Transverse colon (tissue), 4 donors: Measurements from ENCODE around the gene BST2. TPM values are rescaled to one million over a fixed set of nuclear protein-coding genes. Genes with fewer than 3 reads are reported as not detected.

Experiments
- DNase-seq: peaks from one replicate; pipeline ENCODE4 v3.0.0-alpha.2; 2019
- H3K27ac ChIP-seq, 4 donors: fragments of 200-600 bp; sonication (generic); 2 replicates each; pipeline ENCODE4 v1.5.1; 2016 to 2018; ENCODE audit warnings: inconsistent platforms in 4 of 4
- H3K27me3 ChIP-seq: fragments of 200-600 bp; sonication (generic); 2 replicates; pipeline ENCODE4 v1.5.1; 2017; ENCODE audit warnings: inconsistent platforms
- H3K36me3 ChIP-seq, 4 donors: fragments of 200-600 bp; sonication (generic); 2 replicates each; pipeline ENCODE4 v1.5.1; 2017 to 2019; ENCODE audit warnings: inconsistent platforms in 4 of 4
- H3K4me1 ChIP-seq, 4 donors: fragments of 200-600 bp; sonication (generic); 2 replicates each; pipeline ENCODE4 v1.5.1; 2017 to 2020; ENCODE audit warnings: inconsistent platforms in 4 of 4
- H3K4me3 ChIP-seq, 4 donors: fragments of 200-600 bp; sonication (generic); 1 replicate in 1 of 4; 2 replicates in 3 of 4; pipeline versions ENCODE4 v1.5.1 to v1.6.1; 2017 to 2019; ENCODE audit warnings: inconsistent platforms in 4 of 4
- H3K9me3 ChIP-seq, 2 donors: fragments of 200-600 bp; sonication (generic); 2 replicates each; pipeline ENCODE4 v1.5.1; 2017 to 2019; ENCODE audit warnings: inconsistent platforms in 2 of 2
- EP300 ChIP-seq: sonication (generic); formaldehyde crosslinking; IDR thresholded peaks from one replicate; pipeline ENCODE4 v1.6.1; 2017; ENCODE audit warnings: antibody characterized with exemption, low read depth
- POLR2A ChIP-seq: fragments of 450-650 bp; IDR thresholded peaks from one replicate; pipeline ENCODE4 v1.6.1; 2016; ENCODE audit warnings: antibody characterized with exemption, mild to moderate bottlenecking, moderate library complexity
- POLR2AphosphoS5 ChIP-seq, 3 donors: sonication (generic); formaldehyde crosslinking; IDR thresholded peaks; one replicate each; pipeline ENCODE4 v1.6.1; 2016; ENCODE audit warnings: antibody characterized with exemption in 3 of 3
- WGBS, 2 donors: methylation state at CpG; one replicate each; pipeline ENCODE4 v1.1.5; 2018; ENCODE audit warnings: low coverage in 1 of 2; 5-methylcytosine and 5-hydroxymethylcytosine counted together
- in situ Hi-C, 4 donors: fragments of 200-750 bp; cut with MboI; loops; one replicate each; pipeline versions ENCODE4 v1.15.0 to v1.15.1; 2017; ENCODE audit warnings: low sequenced_read_pairs in 3 of 4, low pct_ligation_motif_present in 1 of 4, low pct_unique_long_range_greater_than_20kb in 1 of 4
- intact Hi-C: fragments of 100-400 bp; cut with DNase I; formaldehyde crosslinking; loops from one replicate; pipeline ENCODE4 v1.15.1; 2023; ENCODE audit warnings: low total_unique reads
- total RNA-seq, 4 donors: library from RNA; depleted of rRNA; stranded (reverse); fragments of >200 nt; gene quantifications; one replicate each; pipeline ENCODE4 v1.1.0, GENCODE V29; 2016
- TF ChIP-seq, protein P1 (sequence below), 5 experiments: fragments of 200-600 bp in 3 of 5; fragments of 450-650 bp in 2 of 5; sonication (generic) in 3 of 5; IDR thresholded peaks; 1 replicate in 2 of 5; 2 replicates in 3 of 5; pipeline ENCODE4 v1.5.1; 2016 to 2017; ENCODE audit warnings: antibody characterized with exemption in 5 of 5, inconsistent platforms in 3 of 5, mild to moderate bottlenecking in 2 of 5, moderate library complexity in 1 of 5

Gene BST2, protein sequence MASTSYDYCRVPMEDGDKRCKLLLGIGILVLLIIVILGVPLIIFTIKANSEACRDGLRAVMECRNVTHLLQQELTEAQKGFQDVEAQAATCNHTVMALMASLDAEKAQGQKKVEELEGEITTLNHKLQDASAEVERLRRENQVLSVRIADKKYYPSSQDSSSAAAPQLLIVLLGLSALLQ
- total RNA-seq: 10 to 100 TPM in 3 of 4 donors, 1 to 10 TPM in 1; 5.6 to 39.2 (median 19.9) TPM

DNA sequence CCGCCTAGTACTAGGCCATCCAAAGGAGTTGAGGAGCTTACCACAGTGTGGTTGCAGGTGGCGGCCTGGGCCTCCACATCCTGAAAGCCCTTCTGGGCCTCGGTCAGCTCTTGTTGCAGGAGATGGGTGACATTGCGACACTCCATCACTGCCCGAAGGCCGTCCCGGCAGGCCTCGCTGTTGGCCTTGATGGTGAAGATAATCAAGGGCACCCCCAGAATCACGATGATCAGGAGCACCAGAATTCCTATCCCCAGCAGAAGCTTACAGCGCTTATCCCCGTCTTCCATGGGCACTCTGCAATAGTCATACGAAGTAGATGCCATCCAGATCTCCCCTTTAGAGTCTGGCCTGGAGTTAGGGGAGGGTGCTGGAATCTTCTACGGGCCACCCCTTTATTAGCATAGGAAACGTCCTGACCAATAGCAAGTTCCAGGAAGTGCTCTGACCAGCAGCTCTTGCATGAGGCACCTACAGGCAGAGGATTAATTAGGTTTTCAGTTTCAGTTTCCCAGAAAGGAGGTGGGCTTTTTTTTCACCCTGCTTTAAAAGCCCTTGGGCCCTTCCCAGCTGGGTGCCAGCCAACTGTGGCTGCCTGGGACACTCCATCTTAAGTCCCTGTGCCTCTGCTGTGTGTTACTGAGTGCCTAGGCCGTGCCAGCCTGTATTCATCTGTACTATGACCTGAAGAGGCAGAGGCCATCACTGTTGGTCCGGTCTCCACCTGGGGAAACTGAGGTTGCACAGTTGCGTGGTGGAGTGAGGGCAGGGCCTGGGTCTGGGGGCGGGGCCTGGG lies at the start of gene BST2:
TSS of gene BST2 (minus strand) at position 381 of the 796 bp plus-strand sequence. CDS start at position 326, 55 bp downstream.
- TF ChIP-seq, protein P1, sequence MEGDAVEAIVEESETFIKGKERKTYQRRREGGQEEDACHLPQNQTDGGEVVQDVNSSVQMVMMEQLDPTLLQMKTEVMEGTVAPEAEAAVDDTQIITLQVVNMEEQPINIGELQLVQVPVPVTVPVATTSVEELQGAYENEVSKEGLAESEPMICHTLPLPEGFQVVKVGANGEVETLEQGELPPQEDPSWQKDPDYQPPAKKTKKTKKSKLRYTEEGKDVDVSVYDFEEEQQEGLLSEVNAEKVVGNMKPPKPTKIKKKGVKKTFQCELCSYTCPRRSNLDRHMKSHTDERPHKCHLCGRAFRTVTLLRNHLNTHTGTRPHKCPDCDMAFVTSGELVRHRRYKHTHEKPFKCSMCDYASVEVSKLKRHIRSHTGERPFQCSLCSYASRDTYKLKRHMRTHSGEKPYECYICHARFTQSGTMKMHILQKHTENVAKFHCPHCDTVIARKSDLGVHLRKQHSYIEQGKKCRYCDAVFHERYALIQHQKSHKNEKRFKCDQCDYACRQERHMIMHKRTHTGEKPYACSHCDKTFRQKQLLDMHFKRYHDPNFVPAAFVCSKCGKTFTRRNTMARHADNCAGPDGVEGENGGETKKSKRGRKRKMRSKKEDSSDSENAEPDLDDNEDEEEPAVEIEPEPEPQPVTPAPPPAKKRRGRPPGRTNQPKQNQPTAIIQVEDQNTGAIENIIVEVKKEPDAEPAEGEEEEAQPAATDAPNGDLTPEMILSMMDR (IDR thresholded peaks at IDR 0.05): no peak
- TF ChIP-seq POLR2A: peak; percentile 23
- TF ChIP-seq POLR2AphosphoS5 (IDR thresholded peaks at IDR 0.05): peak in 2 of 3 donors; percentile 49 to 56
- Histone ChIP-seq H3K36me3 (no peaks in the 10 kb centered on the region), H3K4me1 (peaks cover 8 to 37% (median 10%) of the 10 kb centered on the region in 4 donors), H3K27ac (peak within 1 kb of the TSS; percentile 79 to 86 (median 86)), H3K9me3 (no peaks in the 10 kb centered on the region), H3K4me3 (peak within 1 kb of the TSS; percentile 13 to 51 (median 22)), H3K27me3 (no peaks in the 10 kb centered on the region)
- DNase-seq: peak; percentile 51
- in situ Hi-C loops (no loop called here), intact Hi-C loops (no loop called here)
- 51% methylated on average over 18 of the region's 18 CpGs; no CpG with 5 or more reads in 1 of the 2 donors for WGBS, 2 donors

DNA sequence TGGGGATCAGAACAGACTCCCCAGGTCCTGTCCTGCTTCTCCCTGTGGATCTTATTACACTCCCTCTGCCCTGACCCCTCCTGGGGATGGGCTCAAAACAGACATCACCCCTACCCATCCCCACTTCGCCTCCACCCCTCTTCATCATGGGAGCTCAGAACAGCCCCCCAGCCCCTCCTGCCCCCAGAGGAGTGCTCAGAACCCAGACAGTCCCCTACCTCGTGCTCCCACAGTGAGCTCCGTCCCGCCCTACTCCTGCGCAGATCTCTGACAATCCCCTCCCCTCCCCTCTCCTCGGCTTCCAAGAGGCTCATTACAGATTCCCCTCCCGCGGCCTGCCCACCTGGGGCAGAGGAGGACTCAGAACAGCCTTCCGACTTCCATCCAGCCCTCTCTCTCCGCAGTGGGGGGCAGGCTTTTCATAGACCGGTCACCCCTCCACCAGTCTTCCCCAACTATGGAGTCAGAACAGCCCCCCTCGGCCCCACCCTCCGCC lies 49.2 kb upstream of the BST2 start:
- Histone ChIP-seq H3K36me3 (no peaks in the 10 kb centered on the region), H3K4me3 (no peak overlapping the region), H3K9me3 (no peaks in the 10 kb centered on the region), H3K27me3 (peaks cover 60% of the 10 kb centered on the region), H3K4me1 (peaks cover 0 to 3% (median 1%) of the 10 kb centered on the region in 4 donors), H3K27ac (no peak overlapping the region)
- in situ Hi-C loops: no loop called here
- no peak for DNase-seq
- WGBS, 2 donors: 21% methylated on average over 12 of the region's 13 CpGs; no CpG with 5 or more reads in 1 of the 2 donors
- no peak for TF ChIP-seq POLR2A
- TF ChIP-seq EP300: no peak
- no peak for TF ChIP-seq POLR2AphosphoS5 (IDR thresholded peaks at IDR 0.05)
- TF ChIP-seq, protein P1 (IDR thresholded peaks at IDR 0.05): no peak
- intact Hi-C loops: loop anchor here (5.0 kb wide), 1 partner anchor 58 kb away; the partner anchor contains the start of gene PGLS

DNA sequence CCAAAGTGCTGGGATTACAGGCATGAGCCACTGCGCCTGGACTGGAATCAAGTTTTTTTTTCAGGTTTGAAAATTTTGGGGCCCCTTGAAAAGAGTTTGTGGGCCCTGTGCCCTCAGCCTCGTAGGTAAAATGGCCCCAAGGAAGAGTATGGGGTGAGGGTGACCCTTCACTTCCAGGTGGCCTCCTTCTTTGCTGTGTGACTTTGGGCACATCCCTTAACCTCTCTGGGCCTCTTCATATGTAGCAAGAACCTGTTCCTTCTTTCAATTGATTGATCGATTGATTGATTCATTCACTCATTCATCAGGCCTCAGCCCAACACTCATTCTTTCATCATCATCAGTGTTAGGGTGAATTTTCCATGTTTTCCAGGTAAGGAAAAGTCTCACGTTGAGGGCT lies 46.4 kb upstream of the BST2 start:
- DNase-seq: no peak
- Histone ChIP-seq H3K27ac (no peak overlapping the region), H3K4me1 (peaks cover 0 to 11% (median 7%) of the 10 kb centered on the region in 4 donors), H3K9me3 (no peaks in the 10 kb centered on the region), H3K36me3 (no peaks in the 10 kb centered on the region), H3K4me3 (no peak overlapping the region), H3K27me3 (peaks cover 45% of the 10 kb centered on the region)
- in situ Hi-C loops (no loop called here), intact Hi-C loops (loop anchor here (5.0 kb wide), 1 partner anchor 60 kb away; the partner anchor contains the start of gene PGLS)
- TF ChIP-seq POLR2A (no peak), EP300 (no peak)
- TF ChIP-seq, protein P1 (IDR thresholded peaks at IDR 0.05): no peak
- 81 to 83% methylated on average over 1 to 4 of the region's 4 CpGs for WGBS, 2 donors
